NCI-H1436 treated with DMSO at 0.1 percent for 48 hours (cell line): ENCODE results near the gene MYCN.
"Not testable (repeated sequence)": the region's sequence is repeated elsewhere in the genome, so short reads cannot be mapped to it uniquely, and the experiment has no call there.

ENCODE experiments used
- DNase-seq: peaks from one replicate; lab custom pipeline; 2025; lab: John Stamatoyannopoulos, UW

Gene MYCN

GRCh38 chr2:15959331-15960153 is 19.2 kb downstream of the MYCN start:
- DNase-seq = no peak

DNA sequence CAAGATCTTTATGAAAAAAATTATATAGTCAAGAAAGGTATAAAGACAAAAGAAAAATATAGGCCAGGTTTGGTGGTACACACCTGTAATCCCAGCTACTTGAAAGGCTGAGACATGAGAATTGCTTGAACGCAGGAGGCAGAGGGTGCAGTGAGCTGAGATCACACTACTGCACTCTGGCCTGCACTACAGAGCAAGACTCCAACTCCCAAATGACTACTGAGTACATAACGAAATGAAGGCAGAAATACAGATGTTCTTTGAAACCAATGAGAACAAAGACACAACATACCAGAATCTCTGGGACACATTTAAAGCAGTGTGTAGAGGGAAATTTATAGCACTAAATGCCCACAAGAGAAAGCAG is 19.8 kb downstream of the MYCN start:
- DNase-seq = not testable (repeated sequence)

DNA sequence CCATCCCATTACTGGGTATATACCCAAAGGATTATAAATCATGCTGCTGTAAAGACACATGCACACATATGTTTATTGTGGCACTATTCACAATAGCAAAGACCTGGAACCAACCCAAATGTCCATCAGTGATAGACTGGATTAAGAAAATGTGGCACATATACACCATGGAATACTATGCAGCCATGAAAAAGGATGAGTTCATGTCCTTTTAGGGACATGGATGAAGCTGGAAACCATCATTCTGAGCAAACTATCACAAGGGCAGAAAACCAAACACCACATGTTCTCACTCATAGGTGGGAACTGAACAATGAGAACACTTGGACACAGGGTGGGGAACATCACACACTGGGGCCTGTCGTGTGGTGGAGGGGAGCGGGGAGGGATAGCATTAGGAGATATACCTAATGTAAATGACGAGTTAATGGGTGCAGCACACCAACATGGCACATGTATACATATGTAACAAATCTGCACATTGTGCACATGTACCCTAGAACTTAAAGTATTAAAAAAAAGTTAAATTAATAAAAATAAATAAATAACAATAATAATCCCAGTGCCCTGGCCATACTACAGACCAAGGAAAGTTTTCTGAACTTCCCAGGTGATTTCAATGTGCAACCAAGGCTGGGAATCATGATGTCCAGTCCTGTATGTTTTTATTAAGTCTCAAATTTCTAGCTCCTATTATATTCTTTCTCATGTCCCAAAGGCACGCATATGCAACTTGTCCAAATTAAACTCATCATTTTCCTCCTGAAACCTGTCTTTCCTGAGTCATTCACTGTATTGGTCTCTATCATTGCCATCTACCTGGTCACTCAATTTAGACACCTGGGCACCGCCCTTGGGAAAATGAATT is 23.0 kb downstream of the MYCN start:
- DNase-seq = not testable (repeated sequence)

DNA sequence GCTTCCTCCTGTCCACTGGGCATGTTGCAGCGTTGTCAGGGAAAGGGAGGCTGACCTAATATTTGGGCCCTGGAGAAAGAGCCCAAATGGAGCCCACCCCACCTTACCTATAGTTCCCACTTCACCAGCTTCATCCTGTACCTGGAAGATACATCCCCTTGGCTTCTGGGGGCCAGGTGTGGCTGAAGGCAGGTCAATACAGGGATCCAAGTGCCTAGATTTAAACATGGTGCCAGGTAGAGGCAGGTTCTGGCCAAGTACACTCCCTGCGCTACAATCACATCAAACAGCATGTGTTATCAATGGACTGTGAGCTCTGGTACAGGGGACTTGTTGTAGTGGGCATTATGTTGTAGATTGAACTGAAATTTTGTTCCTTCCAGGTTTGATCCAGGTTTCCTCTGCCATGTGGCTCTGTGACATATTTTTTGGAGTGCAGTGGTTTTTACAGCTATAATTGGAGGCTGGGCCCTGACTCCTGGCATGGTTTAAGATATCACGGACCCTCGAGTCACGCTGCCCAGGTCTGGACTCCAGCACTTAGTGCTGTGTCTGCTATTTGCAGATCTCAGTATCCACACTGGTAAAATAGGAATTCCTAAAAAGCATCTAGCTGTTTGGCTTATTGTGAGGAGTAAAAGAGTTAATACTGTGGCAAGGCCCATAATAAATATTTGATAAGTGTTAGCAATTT is 23.8 kb downstream of the MYCN start:
- DNase-seq = no peak

DNA sequence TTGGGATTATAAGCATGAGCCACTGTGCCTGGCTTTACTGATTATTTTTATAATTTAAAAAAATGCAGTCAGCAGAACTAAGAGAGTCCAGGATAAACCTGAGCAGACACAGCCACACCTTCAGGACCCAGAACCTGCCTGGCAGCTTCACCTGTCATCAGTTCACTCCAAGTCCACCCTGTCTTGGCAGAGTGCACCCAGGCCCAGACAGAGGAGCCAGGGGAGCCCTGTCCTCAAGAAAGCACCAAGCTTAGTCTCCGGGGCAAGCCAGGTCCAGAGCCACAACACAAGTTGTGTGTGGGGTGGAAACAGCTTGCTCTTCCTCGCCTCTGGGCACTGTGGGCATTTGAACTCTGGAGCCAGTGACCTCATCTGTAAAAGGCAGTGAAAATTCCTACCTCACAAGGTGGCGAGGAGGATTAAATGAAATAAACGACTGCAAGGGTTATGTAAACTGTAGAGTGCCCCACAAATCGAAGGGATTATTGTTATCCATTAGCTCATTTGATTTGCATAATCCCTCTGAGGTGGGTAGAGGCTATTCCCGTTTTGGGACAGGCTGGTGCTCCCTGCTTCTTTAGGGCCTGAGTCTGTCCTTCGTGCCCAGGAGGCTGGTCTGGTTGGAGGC is 24.7 kb downstream of the MYCN start:
- DNase-seq = no peak

DNA sequence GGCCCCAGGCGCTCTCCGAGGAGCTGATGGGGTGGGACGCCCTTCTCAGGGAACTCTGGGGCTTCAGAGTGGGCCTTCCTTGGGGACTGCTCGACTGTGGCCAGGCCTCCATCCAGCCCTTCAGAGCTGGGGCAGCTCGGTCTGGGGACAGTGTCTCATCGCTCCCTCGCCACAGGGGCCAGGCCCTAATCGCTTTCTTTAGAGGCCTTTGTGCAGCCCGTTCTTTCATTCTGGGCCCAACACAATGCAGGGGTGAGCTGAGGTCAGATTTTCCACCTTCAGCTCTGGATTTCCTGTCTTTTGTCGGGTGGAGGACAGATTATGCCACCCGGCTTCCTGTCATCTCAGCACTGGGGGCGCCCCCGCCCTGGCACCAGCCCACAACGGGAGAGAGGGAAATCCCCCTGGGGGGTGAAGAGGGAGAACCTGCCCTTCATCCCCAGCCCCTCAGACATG is 25.2 kb downstream of the MYCN start:
- DNase-seq = no peak

DNA sequence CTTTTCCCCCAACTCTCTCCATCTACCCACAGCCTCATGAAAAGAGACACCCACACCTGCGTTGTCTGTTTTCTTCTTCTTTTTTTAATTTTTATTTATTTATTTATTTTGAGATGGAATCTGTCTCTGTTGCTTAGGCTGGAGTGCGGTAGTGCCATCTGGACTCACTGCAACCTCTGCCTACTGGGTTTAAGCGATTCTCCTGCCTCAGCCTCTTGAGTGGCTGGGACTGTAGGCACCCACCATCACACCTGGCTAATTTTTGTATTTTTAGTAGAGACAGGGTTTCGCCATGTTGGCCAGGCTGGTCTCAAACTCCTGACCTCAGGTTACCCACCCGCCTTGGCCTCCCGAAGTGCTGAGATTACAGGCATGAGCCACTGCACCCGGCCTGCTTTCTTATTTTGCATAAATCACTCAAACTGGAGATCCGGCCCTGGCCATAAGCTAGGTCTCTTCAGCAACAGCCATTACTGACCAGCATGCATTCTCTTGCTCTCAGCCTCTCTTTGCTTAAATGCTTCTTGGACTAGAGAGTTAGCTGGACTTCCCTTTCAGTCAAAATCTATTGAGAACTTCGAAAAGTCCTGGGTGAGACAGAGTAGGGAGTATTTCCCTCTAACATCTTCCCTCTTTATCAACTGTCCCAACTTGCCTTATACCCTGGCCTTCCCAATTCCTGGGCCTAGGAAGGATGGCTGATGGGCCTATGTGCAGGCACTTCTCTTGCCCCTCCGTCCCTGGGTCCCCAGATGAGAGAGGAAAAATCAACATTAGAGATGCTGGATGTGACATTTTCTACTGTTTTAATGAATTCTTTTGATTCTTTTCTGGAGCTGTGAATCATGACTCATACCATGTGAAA is 27.3 kb downstream of the MYCN start:
- no peak for DNase-seq

- no peak for DNase-seq
These were observed 28.2 kb downstream of the MYCN start for GRCh38 chr2:15968280-15969178.

DNA sequence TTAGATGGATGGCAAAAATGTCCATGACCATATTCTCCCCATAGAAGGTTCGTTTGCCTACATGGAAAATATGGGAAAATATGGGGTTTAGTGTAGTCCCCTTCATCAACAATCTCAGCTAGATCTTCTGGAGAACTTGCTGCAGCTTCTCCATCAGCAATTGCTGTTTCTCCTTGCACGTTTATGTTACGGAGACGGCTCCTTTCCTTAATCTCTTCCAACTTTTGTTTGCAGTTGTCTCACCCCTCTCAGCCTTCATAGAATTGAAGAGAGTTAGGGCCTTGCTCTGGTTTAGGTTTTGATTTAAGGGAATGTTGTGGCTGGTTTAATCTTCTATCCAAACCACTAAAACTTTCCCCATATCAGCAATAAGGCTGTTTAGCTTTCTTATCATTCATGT is 28.9 kb downstream of the MYCN start:
- DNase-seq = no peak

GRCh38 chr2:15970701-15971100 is 30.4 kb downstream of the MYCN start:
- no peak for DNase-seq

DNA sequence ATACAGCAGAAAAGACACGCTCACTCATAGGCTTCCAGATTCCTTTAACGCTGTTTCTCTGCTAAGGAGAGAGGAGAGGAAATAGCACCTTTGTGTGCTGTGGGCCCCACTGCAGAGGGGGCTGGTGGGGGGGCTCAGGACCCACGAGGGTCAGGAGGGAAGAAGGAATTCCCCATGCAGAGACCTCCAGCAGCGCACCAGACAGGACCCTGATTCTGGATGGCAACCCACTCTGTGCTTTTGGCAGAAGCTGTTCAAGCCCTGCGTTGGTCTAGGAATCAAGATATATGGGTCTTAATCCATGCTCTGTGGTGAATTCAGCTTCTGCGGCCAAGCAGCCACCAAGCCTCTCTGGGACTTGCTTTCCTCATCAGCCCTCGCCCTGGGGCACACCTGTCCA is 31.0 kb downstream of the MYCN start:
- DNase-seq = no peak

GRCh38 chr2:15971831-15972522 is 31.6 kb downstream of the MYCN start:
- DNase-seq = no peak

- no peak for DNase-seq
These were observed 33.4 kb downstream of the MYCN start for GRCh38 chr2:15973481-15974401.

GRCh38 chr2:15974565-15975260 is 34.4 kb downstream of the MYCN start:
- no peak for DNase-seq

- no peak for DNase-seq
These were observed 34.9 kb downstream of the MYCN start for GRCh38 chr2:15975261-15975600.

DNA sequence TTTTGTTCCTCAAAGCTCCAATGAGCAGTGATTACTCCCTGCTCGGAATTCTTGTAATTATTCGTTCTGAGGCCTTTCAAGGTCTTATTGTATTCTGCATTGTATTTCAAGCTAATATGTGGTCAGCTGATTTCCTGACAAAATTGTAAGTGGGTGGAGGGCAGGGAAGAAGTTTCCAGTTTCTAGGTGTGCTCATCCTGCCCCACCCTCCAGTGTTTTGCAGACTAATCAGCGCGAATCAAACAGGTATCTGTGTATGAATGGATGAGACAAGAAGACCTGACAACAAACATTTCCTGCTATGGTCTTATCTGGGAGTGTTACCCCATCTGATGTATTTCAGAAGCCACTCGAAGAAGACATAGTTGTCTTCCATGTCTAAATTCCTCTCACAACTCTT is 35.3 kb downstream of the MYCN start:
- no peak for DNase-seq

DNA sequence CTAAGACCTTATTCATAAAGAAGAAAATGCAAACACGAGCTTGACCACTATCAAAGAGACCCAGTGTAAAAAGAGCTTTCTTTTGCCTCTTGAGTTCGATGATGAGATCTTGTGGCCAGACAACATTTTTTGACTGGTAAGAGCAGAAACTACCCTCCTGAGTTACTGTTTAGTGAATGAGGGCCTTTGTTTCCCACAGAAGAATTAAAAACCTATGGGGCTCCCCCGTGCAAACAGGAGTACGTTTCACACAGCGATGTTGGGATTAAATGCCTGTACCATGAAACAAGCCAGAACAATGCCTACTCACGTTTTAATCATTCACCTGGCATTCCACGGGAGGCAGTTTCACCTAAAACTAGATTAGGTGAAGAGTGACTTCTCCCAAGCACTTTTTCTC is 36.0 kb downstream of the MYCN start:
- no peak for DNase-seq
